HG03565 (cell line): ENCODE data around the gene FAM170B.

Experiments used
- ATAC-seq: cut with Tn5 transposase; IDR thresholded peaks from one replicate; pipeline ENCODE4 v1.9.1; 2021; ENCODE audit warnings: mild to moderate bottlenecking, moderate library complexity; ENCODE audit not compliant: unreplicated experiment

FAM170B gene

DNA sequence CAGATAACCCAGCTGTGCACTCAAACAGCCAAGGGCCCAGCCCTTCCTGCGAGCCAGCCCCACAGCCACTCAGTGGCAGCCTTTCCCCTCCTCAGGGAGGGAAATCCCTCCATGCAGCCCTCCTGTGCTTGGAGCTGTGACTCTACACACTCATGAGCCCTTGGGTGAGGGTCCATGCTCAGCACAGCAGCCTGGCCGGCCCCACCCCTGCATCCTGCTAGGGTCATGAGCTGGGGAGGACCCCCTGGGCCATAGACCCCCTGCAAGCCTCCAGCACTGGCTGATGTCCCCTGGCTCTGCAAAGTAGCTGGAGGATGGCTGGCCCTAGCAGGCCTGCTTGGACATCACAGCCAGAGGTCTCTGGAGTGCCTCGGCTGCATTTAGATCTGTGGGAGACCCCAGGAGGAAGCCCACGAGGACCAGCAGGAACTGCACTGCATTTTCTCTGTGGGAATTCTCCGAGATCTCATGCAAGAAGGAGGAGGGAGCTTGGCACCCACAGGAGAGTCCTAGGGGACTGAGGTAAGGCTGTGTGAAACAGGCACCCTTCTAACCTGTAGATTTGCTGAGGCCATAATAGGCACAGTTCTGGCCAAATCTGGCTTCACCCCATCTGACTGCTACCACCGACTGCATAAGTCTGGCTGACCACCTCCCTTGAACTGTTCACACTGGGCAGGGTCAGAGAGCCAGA, 37.0 kb upstream of the FAM170B start:
- no peak for ATAC-seq

DNA sequence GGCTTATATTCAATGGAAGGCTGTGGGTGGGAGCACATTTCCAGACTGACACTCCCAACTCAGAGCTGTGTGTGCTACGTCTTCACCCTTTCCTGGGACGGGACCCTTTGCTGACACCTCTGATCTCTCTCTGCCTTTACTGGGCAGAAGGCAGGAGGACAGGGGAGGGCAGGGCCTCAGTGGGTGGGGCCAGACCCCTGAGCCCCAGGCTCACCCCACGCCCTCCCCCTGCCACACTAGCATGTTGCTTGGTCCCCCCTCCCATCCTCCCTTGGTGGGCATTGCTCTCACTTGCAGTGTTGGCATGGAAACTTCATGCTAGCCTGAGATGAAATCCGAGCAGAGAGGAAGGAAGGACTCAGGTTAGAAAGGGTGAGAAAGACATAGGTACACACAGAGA, 36.0 kb upstream of the FAM170B start:
- ATAC-seq, result no peak

DNA sequence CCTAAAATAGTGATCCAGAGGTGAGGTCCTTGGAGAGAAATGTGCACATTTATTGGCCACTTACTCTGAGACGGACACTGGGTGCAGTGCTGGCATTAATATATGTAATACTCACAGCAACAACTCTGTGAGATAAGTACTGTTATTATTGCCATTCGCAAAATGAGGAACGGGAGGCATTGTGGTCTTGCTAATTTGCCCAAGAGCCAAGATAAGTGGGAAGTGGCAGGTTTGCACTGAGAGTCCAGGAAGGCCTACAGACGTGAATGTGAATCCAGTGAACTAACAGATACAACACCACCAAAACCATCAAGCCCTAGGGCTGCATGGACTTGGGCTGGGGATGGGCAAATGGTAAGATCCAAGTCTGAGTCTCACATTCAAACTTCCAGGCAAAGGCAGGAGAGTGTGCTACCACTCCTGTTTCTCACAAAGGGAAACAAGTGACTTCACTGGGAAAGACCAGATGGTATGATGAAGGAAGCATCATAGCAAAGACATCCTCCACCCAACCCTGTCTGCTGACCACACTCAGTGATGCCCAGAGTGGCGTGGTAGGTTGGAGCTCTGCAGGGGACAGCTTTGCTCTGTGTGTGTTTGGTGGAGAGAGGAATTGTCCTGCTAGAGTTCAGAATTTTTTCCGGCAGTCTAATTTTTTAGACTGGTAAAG, 35.1 kb upstream of the FAM170B start:
- ATAC-seq, result no peak

DNA sequence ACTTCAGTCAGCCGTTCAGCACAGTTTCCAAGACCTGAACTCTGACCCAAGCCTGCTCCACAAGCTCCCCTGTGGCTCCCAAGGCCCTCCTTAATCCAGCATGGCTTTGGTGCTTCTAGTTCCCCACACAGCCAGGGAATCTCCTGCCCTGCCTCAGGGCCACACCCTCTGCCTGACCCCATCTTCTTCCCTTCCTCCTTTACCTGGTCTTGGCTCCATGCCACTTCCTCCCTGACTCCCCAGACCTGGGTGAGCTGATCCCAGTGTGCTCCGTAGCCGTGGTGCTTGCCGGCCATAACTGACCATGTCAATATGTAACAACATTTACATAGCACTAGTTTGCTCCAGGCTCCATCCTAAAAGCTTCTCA, 34.3 kb upstream of the FAM170B start:
- no peak for ATAC-seq

DNA sequence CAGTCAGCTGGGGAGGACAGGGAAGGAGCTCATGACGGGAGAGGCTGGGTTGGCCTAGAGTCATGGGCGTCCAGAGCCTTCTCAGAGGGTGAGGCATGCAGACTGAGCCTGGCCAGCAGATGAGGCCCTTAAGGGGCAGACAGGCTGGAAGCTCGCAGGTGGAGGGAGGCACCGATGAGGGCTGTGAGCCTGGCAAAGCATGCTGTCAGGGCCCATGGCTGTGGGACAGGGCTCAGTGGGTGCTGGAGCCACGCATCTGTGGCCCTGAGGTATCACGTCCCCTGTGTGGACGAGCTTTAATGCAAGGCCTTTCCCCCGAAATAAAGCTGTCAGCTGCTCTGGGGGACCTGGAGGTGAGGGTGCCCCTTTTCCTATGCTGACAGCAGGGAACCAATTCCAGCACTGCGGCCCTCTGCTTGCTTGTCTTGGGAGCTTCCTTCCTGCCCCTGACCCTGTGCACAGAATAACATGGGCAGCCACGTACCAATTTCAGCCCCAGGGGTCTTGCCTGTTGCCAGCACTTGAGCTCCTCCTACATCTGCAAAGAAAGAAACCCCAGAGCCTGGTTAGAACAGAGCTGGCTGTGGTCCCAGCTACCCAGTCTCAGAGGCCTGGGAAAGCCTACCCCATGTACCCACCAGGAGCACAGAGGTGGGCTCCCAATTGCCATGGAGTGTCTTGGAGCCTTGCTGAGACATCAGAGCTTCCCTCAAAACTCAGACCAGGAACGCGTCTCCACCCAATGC, 33.8 kb upstream of the FAM170B start:
- ATAC-seq, result no peak

DNA sequence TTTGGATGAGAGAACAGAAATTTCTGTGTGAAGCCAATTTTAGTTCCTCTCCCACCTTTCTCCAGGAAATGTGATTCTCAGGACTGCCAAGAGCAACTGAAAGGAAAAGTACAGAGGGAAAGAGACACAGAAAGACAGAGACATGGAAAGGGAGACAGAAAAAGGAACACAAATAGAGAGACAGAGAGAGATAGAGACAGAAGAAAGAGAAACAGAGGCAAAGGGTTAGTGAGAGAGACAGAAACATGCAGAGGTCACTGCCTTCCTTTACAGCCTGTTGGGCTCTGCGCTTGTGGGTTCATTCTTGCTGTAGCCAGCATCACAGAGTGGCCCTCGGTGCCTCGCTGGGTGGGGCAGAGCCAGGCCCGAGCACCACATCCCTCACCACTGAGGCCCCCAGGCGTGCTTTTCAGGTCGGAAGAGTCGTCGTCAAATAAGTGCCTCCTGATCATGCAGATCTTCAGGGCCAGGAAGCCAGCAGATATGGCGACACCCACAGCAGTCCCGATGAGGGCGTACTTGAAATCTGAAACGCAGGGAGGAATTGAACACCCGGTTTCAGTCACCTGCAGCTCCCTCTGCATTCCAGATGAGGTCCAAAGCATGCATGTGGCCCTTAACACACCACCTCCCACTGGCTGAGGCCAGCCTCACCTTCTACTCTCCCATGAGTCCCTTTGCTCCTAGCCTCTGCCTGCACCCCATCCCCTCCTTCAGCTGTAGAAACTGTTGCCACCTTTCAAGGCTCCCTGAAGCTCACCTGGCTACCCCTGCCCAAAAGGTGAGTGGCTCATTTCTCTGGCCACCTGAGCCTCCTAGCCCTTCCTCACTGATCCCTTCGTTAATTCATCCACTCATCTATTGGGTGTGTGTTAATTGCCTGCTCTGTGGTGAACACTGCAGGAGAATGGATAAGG, 32.9 kb upstream of the FAM170B start:
- ATAC-seq, result no peak

DNA sequence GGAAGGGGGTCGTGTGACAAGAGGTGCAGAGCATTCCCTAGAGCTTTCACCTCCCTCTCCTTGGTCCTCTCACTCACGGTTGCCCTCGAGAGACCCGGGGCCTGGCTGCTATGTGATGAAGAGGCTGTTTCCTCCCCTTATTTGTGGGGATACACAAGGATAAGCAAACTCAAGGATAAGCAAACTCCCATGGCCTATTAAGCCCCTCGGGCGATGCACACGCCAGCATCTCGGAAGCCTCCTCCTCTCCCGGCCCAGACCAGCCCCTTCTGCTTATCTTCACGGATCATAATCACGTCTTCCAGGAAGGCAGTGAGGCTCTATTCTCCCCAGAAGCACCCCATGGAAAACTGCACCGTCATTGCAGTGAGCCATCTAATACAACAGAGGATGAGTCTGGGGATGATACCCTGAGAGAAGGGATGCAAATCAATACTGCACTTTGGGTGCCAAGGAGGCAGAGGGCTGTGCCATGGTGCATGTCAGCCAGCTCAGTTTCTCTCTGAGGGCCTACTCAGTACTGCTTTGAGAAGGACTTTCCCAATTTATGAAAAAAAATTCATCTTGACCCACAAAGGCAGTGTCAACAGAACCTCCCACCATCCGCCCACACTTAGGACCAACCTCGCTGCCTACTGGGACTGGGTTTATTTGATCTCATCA, 32.1 kb upstream of the FAM170B start:
- no peak for ATAC-seq

DNA sequence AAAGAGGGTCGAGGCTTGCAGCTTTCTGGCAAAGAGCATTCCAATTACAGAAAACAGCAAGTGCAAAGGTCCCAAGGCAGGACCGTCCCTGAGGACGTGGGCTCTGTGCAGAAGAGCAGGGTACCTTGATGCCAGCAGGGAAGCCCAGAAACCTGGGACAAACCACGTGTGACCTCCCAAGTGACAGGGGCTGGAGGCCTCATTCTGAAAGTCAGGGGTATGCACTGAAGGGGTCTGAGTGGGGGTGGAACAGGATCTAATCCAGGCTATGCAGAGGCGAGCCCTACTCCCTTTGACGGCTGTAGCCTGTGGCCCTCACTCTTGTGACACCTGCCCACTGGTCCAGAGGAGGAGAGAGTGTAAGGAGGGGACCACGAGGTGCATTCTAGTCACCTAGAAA, 31.4 kb upstream of the FAM170B start:
- ATAC-seq, result no peak

DNA sequence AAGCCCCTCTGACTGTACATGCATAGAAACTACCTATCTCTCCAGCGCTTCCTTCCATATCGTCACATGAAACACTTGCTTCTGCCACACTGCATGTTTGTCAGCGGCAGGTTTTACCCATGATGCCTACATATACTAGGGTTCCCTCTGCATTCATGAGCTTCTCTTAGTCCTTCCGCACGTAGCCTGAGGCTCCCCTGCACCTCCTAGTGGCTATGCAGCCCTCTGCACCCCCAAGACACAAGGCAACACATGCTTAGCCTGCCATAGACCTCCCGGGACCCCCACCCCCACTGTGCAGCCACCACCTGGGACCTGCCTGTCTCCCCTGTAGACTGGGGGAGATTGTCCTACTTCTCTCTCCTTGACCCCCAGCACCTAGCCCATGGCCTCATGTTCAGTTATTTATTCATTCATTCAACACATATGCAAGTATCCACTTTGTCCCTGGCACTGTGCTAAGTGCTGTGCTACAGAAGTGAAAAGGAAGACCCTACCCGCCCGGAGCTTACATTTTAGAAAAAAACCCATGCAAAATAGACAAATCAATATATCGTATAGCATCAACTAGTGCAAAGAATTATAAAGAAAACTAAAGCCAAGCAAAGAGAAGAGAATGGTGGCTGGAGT, 30.9 kb upstream of the FAM170B start:
- peak; percentile 71 for ATAC-seq

DNA sequence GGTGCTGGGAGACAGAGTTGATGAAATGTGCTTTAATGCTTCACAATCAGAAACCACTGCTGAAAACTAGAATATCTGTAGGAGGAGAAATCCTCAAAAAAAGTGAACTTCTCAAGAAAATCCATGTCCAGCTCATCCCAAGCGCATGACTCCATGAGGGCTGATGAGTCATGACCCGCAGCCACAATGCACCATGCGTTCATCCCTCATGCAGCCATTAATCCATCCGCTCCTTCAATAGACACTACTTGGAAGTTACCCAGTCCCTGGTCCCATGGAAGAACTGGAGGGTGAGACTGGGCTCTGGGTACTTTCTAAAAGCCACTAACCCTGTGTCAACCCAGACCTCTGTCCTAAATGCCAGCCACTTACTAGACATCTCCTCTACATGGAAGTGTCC, 29.9 kb upstream of the FAM170B start:
- ATAC-seq, result no peak

DNA sequence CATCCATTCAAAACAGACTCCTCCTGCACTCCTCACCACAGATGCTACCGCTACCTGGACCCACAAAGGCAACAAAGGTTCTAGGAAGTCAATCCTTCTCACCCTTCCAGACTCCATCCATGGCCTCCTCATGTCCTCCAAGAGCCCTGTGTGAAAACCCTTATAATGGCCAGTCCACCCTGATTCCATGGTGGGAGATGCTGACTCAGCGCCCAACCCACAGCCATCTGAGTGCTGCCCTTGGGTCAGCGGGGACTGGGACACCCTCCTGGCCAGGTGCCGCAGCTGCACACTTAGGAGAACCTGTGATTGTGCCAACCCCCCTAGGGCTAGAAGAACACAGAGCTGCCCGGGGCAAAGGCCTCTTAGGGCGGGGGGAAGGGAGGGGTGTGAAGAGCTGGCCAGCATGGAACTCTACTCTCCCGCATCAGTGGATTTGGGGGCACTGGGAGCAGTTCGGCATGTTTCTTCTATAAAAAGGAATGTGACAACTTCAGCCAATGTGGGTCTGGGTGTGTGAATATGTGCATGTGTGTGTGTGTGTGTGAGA, 29.0 kb upstream of the FAM170B start:
- ATAC-seq, result no peak

DNA sequence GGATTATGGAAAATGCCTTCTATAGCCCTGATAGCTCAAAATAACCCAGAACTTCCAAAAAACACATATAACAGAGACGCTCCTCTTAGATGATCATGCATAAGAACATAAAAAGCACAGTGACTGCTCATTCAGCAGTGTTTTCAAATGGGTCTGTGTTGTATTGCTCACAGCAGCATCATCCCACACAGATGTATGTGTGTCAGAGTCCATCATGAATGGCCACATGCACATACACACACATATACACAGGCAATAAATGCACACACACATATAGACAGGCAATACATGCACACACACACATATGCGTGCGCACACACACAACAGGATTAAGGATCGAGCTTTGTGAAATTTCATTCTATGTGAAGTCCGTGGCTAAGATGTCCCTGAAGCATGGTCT, 28.2 kb upstream of the FAM170B start:
- no peak for ATAC-seq

DNA sequence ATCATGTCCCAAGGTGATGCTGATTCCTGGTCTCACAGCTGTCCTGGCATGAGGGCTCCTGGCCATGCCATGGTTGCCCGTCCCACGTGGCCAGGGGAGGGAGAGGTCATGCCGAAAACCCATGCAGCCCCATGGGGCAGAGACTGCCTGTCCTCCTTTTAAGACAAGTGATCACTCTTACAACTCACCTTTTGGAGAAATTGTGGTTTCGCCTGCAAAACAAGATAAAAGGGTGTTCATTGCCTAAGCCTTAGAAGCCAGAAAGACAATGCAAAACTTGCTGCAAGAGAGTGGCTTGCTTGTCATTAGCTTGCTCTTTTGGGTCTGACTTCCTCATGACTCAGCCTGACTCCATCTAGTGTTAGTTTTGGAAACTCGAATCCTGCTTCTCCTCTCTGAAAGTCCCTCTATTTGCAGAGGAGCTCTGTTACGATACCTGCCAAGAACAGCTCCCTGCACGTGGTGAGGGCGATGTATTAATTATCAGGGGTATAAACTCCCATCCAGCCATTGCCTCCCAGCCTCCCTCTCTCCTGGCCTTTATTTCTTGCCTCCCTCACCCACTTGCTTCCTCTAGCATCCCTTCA, 27.7 kb upstream of the FAM170B start:
- ATAC-seq, result no peak

DNA sequence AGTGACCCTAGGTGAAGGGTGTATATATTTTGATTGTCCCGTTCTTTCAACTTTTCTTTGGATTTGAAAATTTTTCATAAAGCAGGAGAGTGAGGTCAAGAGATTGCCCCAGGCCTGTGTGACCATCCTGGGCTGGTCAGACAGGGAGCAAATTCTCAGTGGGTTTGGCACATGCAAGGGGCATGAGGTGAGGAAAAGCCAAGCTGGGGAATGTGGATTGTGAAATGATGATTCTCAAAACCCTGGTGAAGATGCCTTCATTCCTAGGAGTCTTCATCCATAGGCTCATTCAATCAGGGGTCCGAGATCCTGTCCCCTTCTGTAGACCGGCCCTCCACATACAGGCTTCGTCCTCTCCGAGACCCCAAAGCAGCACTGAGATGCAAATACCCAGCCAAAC, 27.0 kb upstream of the FAM170B start:
- no peak for ATAC-seq

DNA sequence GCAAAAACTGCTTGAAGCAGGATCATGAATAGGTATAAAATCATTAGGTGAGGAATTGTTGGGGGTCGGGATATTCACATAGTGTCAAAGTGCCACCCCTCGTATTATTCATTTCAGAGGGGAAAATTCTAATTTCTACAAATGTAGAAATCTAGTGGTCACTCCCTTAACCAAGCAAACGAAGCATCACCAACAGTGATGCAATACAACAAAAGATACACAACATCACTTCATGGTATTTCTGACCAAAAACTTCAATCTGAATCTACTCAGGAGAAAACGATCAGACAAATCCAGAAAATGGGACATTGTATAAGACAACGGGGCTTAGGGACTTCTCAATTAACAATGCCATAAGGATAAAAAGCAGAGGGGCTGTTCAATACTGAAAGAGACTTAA, 26.3 kb upstream of the FAM170B start:
- ATAC-seq, result no peak

DNA sequence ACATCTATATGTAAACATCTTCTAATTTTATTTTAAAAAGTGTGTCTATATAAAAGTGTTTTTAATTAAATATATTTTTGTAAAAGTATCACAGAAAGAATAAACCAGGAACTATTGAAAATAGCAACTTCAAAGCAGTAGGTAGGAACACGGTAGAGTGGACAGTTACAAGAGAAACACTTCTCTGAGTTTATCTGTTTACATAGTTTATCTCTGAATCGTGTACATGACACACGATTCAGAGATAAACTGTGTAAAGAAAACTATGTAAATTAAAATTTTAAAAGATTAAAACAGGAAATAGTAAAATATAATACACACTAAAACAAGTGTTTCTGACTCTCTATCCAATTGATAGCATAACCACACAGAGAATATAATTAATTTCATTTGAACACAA, 25.1 kb upstream of the FAM170B start:
- ATAC-seq, result no peak

DNA sequence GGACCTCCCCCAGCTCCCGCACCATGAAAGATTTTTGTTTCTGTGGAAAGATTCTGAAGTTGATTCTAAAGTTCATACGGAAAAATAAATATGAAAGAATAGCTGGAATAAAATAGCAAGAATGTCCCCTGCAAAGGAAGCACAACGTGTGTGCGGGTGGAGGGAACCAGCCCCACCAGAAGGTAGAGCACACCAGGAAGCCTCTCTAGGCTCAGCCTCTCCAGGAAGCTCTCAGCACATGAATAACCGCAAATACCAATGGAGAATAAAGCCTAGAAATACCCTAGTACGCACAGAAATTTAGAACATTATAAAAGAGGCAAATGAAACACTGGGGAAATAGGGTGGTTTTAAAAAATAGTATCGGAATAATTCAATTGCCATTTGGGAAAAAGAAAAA, 24.6 kb upstream of the FAM170B start:
- ATAC-seq, result no peak

DNA sequence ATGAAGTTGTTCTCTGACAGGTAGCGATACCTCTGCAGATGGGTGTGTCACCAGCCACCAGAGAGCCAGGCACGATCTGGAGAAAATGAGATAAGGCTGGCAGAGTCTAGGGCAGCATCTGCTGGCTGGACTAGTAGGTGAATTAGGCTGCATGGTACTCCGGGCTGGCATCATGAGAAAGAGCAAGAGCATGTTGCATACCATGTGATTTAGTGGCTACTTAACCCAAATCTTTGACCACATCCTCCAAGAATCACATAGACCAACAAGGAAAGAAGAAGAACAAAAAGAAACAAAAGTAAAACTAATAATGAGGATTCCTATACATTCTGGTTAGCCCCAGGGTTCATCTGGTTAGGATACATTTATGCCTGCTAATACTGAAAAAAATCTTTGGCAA, 23.4 kb upstream of the FAM170B start:
- no peak for ATAC-seq

DNA sequence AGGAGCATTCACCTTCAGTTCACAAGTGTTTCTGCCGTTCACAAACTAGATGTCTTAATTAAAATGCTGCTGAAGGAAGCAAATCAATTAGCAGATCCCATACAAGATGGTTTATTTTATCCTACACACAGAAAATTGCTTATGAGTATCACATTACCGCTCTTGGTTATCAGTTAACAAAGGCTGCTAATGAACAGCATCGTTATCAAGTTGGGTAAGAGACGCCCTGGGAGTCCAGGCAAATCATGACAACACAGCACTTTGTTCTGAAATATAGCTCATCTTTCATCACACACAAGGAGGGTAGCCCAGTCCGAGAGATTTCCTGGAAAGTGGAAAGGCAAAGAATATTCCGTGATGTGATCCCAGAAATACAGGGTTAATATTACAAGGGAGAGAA, 20.8 kb upstream of the FAM170B start:
- ATAC-seq, result no peak

DNA sequence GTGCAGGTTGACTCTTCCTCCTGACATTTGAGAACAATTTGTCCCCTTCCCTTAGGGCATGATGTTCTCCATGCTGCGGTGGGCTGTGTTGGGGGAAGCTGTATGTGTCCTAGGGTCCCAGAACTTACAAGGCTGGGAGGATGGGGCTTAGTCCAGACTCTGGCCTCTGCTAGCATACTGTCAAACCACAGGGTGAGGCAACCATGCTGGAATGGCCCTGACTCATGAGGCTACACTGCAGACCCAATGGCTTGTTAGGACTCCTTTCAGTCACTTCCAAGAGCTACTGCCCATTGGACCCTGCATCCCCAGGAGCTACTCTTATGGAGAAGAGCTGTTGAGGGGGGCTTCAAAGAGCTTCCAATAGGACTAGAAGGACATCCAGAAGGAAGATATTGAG, 20.1 kb upstream of the FAM170B start:
- no peak for ATAC-seq
